ENCODE data around the gene ELK3.

DNA sequence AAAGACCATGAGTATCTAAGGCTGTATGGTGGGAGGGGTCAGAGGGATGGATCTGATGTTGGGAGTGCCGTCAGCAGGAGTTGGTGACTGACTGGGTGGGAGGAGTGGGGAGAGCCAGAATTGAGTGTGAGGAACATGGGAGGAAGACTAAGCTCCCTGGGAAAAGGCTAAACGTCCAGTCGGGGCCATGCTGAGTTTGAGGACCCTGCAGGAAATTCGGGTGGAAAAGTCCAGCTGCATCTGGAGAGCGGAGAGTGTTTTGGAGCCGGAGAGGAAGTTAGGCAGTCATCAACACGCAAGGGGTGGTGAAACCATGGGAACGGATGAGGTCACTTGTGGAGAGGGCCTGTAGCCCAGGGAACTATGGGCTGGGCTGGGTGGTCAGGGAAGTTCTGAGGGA lies 60.9 kb downstream of the ELK3 start:
- TF ChIP-seq EZH2phosphoT487 (IDR thresholded peaks at IDR 0.05) (no peak), EZH2 (IDR thresholded peaks at IDR 0.05) (no peak)
- TF ChIP-seq, protein P1, sequence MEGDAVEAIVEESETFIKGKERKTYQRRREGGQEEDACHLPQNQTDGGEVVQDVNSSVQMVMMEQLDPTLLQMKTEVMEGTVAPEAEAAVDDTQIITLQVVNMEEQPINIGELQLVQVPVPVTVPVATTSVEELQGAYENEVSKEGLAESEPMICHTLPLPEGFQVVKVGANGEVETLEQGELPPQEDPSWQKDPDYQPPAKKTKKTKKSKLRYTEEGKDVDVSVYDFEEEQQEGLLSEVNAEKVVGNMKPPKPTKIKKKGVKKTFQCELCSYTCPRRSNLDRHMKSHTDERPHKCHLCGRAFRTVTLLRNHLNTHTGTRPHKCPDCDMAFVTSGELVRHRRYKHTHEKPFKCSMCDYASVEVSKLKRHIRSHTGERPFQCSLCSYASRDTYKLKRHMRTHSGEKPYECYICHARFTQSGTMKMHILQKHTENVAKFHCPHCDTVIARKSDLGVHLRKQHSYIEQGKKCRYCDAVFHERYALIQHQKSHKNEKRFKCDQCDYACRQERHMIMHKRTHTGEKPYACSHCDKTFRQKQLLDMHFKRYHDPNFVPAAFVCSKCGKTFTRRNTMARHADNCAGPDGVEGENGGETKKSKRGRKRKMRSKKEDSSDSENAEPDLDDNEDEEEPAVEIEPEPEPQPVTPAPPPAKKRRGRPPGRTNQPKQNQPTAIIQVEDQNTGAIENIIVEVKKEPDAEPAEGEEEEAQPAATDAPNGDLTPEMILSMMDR (IDR thresholded peaks at IDR 0.05): no peak
